Measurements from ENCODE around the gene OR52I2.

Gene OR52I2

DNA sequence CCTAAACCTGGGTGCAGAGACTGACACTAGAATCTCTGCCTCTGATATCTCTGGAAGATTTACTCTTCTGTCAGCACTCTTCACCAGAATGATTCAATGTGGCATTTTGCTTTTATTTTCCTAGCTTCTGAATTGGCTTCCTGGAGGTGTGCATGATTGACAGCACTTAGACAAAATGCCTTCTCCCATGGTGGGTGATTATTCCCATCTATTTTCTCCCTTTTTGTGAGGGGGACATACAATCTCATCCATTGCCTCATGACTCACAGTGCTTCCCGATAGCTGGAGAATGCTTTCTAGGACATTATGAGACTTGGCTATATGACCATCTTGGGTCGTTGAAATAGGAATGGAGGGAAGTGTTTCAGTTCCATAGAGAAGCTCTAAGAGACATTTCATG, 30.4 kb downstream of the OR52I2 start:
- no peak for TF ChIP-seq FOXP2 (optimal IDR thresholded peaks at IDR 0.05; ENCODE audit: borderline replicate concordance, extremely low read depth, extremely low read length, insufficient read depth)
- TF ChIP-seq SIN3A (IDR thresholded peaks at IDR 0.05; ENCODE audit: borderline replicate concordance, insufficient read depth, low read length), result no peak

DNA sequence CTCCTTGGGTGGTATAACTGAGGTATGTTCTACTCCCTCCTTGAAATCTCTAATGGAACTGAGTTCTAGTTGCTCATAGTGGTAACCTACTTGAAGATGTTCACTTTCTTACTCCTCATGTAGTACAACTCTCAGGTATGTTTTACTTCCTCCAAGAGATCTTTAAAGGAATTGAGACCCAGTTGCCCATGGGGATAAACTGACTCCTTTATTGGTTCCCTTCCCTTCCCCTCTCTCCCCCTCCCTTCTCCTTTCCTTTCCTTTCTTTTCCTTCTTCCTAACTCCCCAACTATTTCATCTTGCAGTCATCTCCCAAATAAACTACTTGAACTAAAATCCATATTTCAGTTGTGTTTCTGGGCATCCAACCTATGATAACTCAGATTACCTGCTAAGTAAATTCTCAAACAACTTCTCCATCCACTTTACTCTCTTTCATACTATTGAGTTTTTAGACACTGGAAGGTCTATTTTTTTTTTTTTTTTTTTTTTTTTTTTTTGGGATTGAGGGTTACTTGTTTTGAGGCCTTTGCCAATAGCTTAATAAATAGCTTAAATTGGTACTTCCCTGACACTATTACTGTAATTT, 34.4 kb downstream of the OR52I2 start:
- TF ChIP-seq FOXP2 (optimal IDR thresholded peaks at IDR 0.05; ENCODE audit: borderline replicate concordance, extremely low read depth, extremely low read length, insufficient read depth) (no peak), SIN3A (IDR thresholded peaks at IDR 0.05; ENCODE audit: borderline replicate concordance, insufficient read depth, low read length) (no peak), TAF1 (IDR thresholded peaks at IDR 0.05; ENCODE audit: borderline replicate concordance, insufficient read depth, low read length) (no peak), POLR2AphosphoS5 (IDR thresholded peaks at IDR 0.05; ENCODE audit: low read depth, low read length) (no peak)
- TF ChIP-seq, protein P1, sequence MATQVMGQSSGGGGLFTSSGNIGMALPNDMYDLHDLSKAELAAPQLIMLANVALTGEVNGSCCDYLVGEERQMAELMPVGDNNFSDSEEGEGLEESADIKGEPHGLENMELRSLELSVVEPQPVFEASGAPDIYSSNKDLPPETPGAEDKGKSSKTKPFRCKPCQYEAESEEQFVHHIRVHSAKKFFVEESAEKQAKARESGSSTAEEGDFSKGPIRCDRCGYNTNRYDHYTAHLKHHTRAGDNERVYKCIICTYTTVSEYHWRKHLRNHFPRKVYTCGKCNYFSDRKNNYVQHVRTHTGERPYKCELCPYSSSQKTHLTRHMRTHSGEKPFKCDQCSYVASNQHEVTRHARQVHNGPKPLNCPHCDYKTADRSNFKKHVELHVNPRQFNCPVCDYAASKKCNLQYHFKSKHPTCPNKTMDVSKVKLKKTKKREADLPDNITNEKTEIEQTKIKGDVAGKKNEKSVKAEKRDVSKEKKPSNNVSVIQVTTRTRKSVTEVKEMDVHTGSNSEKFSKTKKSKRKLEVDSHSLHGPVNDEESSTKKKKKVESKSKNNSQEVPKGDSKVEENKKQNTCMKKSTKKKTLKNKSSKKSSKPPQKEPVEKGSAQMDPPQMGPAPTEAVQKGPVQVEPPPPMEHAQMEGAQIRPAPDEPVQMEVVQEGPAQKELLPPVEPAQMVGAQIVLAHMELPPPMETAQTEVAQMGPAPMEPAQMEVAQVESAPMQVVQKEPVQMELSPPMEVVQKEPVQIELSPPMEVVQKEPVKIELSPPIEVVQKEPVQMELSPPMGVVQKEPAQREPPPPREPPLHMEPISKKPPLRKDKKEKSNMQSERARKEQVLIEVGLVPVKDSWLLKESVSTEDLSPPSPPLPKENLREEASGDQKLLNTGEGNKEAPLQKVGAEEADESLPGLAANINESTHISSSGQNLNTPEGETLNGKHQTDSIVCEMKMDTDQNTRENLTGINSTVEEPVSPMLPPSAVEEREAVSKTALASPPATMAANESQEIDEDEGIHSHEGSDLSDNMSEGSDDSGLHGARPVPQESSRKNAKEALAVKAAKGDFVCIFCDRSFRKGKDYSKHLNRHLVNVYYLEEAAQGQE (IDR thresholded peaks at IDR 0.05; ENCODE audit: insufficient read depth in 1 of 2, low read depth in 2 of 2, low read length in 2 of 2), result no peak

DNA sequence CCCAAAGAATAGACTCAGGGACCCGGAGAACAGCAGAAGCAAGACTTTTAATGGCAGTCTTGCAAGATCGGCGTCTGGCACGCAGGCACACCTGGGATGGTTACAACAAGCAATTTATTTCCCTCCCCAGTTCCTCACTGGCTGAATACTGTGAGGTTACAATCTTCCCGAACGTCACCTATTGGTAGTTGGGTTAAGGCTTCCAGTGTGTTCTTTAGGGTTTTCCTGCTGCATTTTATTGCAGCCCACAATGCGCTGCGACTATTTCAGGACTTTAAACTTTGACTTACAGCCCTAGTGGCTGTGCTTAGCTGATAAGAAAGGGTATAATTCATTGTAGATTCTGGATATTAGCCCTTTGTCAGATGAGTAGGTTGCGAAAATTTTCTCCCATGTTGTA, 38.0 kb downstream of the OR52I2 start:
- TF ChIP-seq TAF1 (IDR thresholded peaks at IDR 0.05; ENCODE audit: borderline replicate concordance, insufficient read depth, low read length) (no peak), SIN3A (IDR thresholded peaks at IDR 0.05; ENCODE audit: borderline replicate concordance, insufficient read depth, low read length) (no peak), POLR2AphosphoS5 (IDR thresholded peaks at IDR 0.05; ENCODE audit: low read depth, low read length) (no peak), FOXP2 (optimal IDR thresholded peaks at IDR 0.05; ENCODE audit: borderline replicate concordance, extremely low read depth, extremely low read length, insufficient read depth) (no peak)
- TF ChIP-seq, protein P1 (IDR thresholded peaks at IDR 0.05; ENCODE audit: insufficient read depth in 1 of 2, low read depth in 2 of 2, low read length in 2 of 2), result no peak

DNA sequence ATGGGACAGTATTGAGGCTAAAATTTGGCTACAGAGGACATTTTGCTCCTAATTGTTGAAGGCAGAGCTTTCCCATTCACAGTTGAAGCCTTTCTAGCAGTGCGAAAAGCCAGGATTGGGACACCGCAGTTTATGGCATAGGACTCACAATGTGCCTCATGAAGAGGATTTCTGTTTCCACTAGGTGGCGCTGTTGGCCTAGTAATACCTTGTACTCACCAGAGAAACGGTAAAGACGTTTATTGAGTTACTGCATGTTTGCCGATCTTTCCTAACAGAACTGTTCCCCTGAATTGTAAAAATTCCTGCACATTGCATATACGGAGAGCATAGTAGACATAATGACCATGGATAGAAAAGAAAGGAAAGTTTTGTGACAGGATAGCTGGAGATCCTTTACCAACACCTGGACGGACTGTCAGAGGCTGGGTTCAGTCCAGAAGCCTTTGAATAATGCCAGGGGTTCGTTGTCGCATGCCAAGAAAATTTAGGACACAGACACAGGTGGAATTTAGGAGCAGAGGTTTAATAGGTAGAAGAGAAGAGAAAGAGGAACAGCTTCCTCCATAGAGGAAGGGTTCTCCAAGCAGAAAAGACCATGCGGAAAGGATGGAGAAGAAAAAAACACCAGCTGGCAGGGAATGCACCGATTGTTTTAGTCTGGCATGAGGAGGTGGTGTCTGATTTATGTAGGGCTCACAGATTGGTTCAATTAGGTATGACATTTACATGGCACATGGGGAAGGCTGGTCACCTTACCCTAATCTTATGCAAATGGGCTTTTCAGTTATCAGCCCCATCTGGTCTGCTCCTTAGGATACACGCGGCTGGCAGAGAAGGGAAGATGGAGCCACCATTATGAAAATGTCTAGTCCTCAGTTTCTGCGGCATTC, 44.9 kb downstream of the OR52I2 start:
- TF ChIP-seq, protein P1 (IDR thresholded peaks at IDR 0.05; ENCODE audit: insufficient read depth in 1 of 2, low read depth in 2 of 2, low read length in 2 of 2), result no peak
- no peak for TF ChIP-seq TAF1 (IDR thresholded peaks at IDR 0.05; ENCODE audit: borderline replicate concordance, insufficient read depth, low read length)
- no peak for TF ChIP-seq SIN3A (IDR thresholded peaks at IDR 0.05; ENCODE audit: borderline replicate concordance, insufficient read depth, low read length)
- TF ChIP-seq FOXP2 (optimal IDR thresholded peaks at IDR 0.05; ENCODE audit: borderline replicate concordance, extremely low read depth, extremely low read length, insufficient read depth), result no peak
- no peak for TF ChIP-seq POLR2AphosphoS5 (IDR thresholded peaks at IDR 0.05; ENCODE audit: low read depth, low read length)

DNA sequence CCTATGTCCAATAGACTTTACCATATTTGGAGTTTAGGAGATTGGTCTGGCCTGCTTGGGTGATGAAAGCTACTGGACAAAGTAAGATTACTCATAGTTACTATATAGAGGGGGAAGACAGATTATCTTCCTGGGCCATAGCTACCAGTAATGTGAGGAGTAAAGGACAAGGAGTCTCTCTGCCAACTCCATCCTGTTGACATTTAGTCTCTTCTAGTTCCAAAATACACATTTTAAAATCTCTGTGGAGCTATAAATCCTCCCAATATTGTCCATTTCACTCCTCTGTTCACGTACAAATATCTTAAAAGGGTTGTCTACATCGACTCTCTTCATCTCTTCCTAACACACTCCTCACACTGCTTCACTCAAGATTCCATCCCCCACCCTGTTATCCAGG, 54.6 kb downstream of the OR52I2 start:
- TF ChIP-seq POLR2AphosphoS5 (IDR thresholded peaks at IDR 0.05; ENCODE audit: low read depth, low read length), result no peak
- no peak for TF ChIP-seq TAF1 (IDR thresholded peaks at IDR 0.05; ENCODE audit: borderline replicate concordance, insufficient read depth, low read length)
- TF ChIP-seq, protein P1 (IDR thresholded peaks at IDR 0.05; ENCODE audit: insufficient read depth in 1 of 2, low read depth in 2 of 2, low read length in 2 of 2), result no peak
- no peak for TF ChIP-seq FOXP2 (optimal IDR thresholded peaks at IDR 0.05; ENCODE audit: borderline replicate concordance, extremely low read depth, extremely low read length, insufficient read depth)
- no peak for TF ChIP-seq SIN3A (IDR thresholded peaks at IDR 0.05; ENCODE audit: borderline replicate concordance, insufficient read depth, low read length)
